Ascending aorta (tissue), 2 donors: ENCODE measurements around the gene ATP5MC2. TPM values are rescaled to one million over a fixed set of nuclear protein-coding genes. Genes with fewer than 3 reads are reported as not detected.
"Not testable (repeated sequence)": the region's sequence is repeated elsewhere in the genome, so short reads cannot be mapped to it uniquely, and the experiment has no call there.

ENCODE experiments used
- DNase-seq, 2 donors: peaks; one replicate each; pipeline ENCODE4 v3.0.0-alpha.2; 2019; ENCODE audit warnings: low spot score in 2 of 2
- H3K27ac ChIP-seq, 2 donors: fragments of 200-600 bp; sonication (generic); one replicate each; pipeline ENCODE4 v1.5.1; 2016 to 2017; ENCODE audit warnings: mild to moderate bottlenecking in 1 of 2
- H3K27me3 ChIP-seq: fragments of 200-600 bp; sonication (generic); one replicate; pipeline ENCODE4 v1.5.1; 2017
- H3K36me3 ChIP-seq, 2 donors: fragments of 200-600 bp; sonication (generic); one replicate each; pipeline ENCODE4 v1.5.1; 2016
- H3K4me1 ChIP-seq, 2 donors: fragments of 200-600 bp; sonication (generic); one replicate each; pipeline ENCODE4 v1.5.1; 2016 to 2017; ENCODE audit warnings: mild to moderate bottlenecking in 1 of 2
- H3K4me3 ChIP-seq, 2 donors: fragments of 200-600 bp; sonication (generic); one replicate each; pipeline ENCODE4 v1.5.1; 2016 to 2017; ENCODE audit warnings: mild to moderate bottlenecking in 1 of 2
- H3K9me3 ChIP-seq, 2 donors: fragments of 200-600 bp; sonication (generic); one replicate each; pipeline ENCODE4 v1.5.1; 2016
- CTCF ChIP-seq, 3 experiments: fragments of 200-600 bp in 2 of 3; fragments of 450-650 bp in 1 of 3; sonication (generic) in 2 of 3; IDR thresholded peaks; one replicate each; pipeline ENCODE4 v1.5.1; 2016 to 2019; ENCODE audit warnings: antibody characterized with exemption in 3 of 3, mild to moderate bottlenecking in 1 of 3, moderate library complexity in 1 of 3
- intact Hi-C: fragments of 100-400 bp; cut with DNase I; formaldehyde crosslinking; loops from one replicate; pipeline ENCODE4 v1.15.1; 2023
- total RNA-seq: library from RNA; depleted of rRNA; stranded (reverse); fragments of >200 nt; gene quantifications from one replicate; pipeline ENCODE4 v1.1.0, GENCODE V29; 2016

Gene ATP5MC2
- total RNA-seq, 1 donor from 2014 or later: 284 TPM

GRCh38 chr12:53645165-53645564, 30.7 kb downstream of the ATP5MC2 start:
- intact Hi-C loops: no loop called here
- H3K9me3 ChIP-seq: no peaks in the 10 kb centered on the region
- no peaks in the 10 kb centered on the region for H3K27me3 ChIP-seq
- no peak overlapping the region for H3K4me3 ChIP-seq
- H3K27ac ChIP-seq: no peak overlapping the region
- DNase-seq: no peak
- TF ChIP-seq CTCF (IDR thresholded peaks at IDR 0.05): no peak
- H3K36me3 ChIP-seq: no peaks in the 10 kb centered on the region
- peaks cover 0 to 14% of the 10 kb centered on the region in 2 donors for H3K4me1 ChIP-seq

DNA sequence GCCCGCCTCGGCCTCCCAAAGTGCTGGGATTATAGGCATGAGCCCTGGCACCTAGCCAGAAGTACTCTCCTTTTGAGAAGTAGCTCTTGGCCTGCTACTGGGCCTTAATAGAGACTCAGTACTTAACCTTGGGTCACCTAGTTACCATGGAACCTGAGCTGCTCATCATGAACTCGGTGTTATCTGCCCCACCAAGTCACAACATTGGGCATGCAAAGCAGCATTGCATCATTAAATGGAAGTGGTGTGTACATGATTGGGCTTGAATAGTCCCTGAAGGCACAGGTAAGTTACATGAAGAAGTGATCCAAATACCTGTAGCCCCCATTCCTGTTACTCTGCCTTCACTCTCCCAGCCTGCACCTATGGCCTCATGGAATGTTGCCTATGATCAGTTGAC, 31.8 kb downstream of the ATP5MC2 start:
- H3K27ac ChIP-seq: no peak overlapping the region

DNA sequence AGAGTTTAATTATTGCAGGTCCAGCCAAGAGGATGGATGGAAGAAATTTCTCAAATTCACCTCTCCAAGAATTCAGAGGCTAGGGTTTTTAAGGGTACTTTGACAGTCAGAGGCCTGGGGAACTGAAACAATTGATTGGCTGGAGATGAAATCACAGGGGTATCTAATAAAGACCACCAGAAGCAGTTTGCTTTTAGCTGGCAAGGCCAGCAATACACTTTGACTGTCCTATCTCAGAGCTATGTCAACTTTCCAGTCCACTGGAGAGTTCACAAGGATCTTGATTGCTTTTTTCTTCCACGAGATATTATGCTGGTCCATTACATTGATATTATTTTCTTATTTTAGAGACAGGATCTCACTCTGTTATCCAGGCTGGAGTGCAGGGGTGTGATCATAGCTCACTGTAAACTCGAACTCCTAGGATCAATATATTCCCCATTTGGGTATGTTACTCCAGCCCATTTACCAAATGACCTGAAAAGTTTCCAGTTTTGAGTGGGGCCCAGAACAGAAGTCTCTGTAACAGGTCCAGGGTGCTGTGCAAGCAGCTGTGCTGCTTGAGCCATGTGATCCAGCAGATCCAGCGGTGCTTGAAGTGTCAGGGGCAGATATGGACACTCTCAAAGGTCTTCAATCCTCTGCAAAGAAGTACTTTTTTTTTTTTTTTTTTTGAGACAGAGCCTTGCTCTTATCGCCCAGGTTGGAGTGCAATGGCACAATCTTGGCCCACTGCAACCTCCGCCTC, 32.5 kb downstream of the ATP5MC2 start:
- Histone ChIP-seq H3K4me1 (peaks cover 0 to 12% of the 10 kb centered on the region in 2 donors), H3K4me3 (no peak overlapping the region), H3K36me3 (no peaks in the 10 kb centered on the region), H3K9me3 (no peaks in the 10 kb centered on the region), H3K27ac (no peak overlapping the region), H3K27me3 (no peaks in the 10 kb centered on the region)
- intact Hi-C loops: no loop called here
- DNase-seq: no peak
- TF ChIP-seq CTCF (IDR thresholded peaks at IDR 0.05): no peak

More for the DNA sequence above, 31.8 kb downstream of the ATP5MC2 start:
- intact Hi-C loops: no loop called here
- no peak for TF ChIP-seq CTCF (IDR thresholded peaks at IDR 0.05)
- Histone ChIP-seq H3K4me3 (no peak overlapping the region), H3K9me3 (no peaks in the 10 kb centered on the region), H3K27me3 (no peaks in the 10 kb centered on the region), H3K36me3 (no peaks in the 10 kb centered on the region), H3K4me1 (peaks cover 0 to 14% of the 10 kb centered on the region in 2 donors)
- no peak for DNase-seq

- no peak for DNase-seq
Observed at GRCh38 chr12:53638057-53638456, 37.8 kb downstream of the ATP5MC2 start.

GRCh38 chr12:53636641-53637040, 39.2 kb downstream of the ATP5MC2 start:
- Histone ChIP-seq H3K27me3 (no peaks in the 10 kb centered on the region), H3K4me3 (no peak overlapping the region), H3K36me3 (no peaks in the 10 kb centered on the region), H3K4me1 (no peaks in the 10 kb centered on the region), H3K9me3 (no peaks in the 10 kb centered on the region), H3K27ac (no peak overlapping the region)
- no peak for DNase-seq
- no peak for TF ChIP-seq CTCF (IDR thresholded peaks at IDR 0.05)
- intact Hi-C loops: no loop called here

More at GRCh38 chr12:53638057-53638456, 37.8 kb downstream of the ATP5MC2 start:
- Histone ChIP-seq H3K27ac (no peak overlapping the region), H3K4me1 (no peaks in the 10 kb centered on the region), H3K27me3 (no peaks in the 10 kb centered on the region), H3K4me3 (no peak overlapping the region), H3K9me3 (no peaks in the 10 kb centered on the region), H3K36me3 (no peaks in the 10 kb centered on the region)
- intact Hi-C loops: no loop called here
- no peak for TF ChIP-seq CTCF (IDR thresholded peaks at IDR 0.05)

GRCh38 chr12:53635708-53636107, 40.2 kb downstream of the ATP5MC2 start:
- H3K27me3 ChIP-seq, DNase-seq, H3K4me3 ChIP-seq, H3K9me3 ChIP-seq, H3K36me3 ChIP-seq, H3K4me1 ChIP-seq, intact Hi-C loops, H3K27ac ChIP-seq: not testable (repeated sequence)
